ENCODE results near the gene HPS4. TPM values are rescaled to one million over a fixed set of nuclear protein-coding genes. Genes with fewer than 3 reads are reported as not detected.

HPS4 gene
- total RNA-seq, 6 experiments from 2014 or later: 18.0 to 22.6 (median 20.6) TPM

DNA sequence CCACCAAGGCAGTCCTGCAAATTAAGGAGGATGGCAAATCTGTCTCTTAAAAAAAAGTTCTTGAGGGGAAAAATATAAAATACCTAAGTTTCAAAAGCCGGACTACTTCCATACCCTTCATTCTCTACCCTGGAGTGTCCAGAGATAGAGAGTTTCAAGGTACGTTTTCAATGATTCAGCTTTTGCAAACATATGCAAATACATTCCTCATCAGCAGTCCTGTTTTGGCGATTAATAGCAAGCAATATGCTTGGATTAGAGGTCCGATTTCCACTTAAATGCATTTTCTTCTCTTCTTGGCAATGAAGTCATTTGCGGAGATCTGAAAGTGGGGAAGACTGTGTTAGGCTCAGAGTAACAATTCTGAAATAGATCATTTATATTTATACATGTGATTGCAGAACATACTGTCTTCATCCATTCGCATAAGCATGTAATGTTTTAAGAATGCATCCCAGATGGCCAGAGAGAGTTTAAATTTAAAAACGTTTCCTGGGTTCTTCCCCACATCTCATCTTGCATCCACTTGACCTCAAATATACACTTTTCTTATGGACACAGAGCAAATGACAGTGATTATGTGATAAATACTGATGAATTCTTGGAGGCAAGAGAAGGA is 42.5 kb upstream of the HPS4 start:
- H3K4me3 Mint-ChIP-seq: no peak overlapping the region
- peaks cover 12% of the 10 kb centered on the region for H3K36me3 Mint-ChIP-seq (ENCODE audit: low read depth)
- H3K27me3 Mint-ChIP-seq (ENCODE audit: insufficient read depth): peaks cover 2% of the 10 kb centered on the region; the same call in 1 of the 2 replicates
- H3K27ac Mint-ChIP-seq: no peak overlapping the region
- TF ChIP-seq, protein P1, sequence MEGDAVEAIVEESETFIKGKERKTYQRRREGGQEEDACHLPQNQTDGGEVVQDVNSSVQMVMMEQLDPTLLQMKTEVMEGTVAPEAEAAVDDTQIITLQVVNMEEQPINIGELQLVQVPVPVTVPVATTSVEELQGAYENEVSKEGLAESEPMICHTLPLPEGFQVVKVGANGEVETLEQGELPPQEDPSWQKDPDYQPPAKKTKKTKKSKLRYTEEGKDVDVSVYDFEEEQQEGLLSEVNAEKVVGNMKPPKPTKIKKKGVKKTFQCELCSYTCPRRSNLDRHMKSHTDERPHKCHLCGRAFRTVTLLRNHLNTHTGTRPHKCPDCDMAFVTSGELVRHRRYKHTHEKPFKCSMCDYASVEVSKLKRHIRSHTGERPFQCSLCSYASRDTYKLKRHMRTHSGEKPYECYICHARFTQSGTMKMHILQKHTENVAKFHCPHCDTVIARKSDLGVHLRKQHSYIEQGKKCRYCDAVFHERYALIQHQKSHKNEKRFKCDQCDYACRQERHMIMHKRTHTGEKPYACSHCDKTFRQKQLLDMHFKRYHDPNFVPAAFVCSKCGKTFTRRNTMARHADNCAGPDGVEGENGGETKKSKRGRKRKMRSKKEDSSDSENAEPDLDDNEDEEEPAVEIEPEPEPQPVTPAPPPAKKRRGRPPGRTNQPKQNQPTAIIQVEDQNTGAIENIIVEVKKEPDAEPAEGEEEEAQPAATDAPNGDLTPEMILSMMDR (IDR thresholded peaks at IDR 0.05): no peak
- no peaks in the 10 kb centered on the region for H3K9me3 Mint-ChIP-seq
- 0 out of 2 replicates have a peak, but pooled peaks cover 5% of the 10 kb centered on the region for H3K4me1 Mint-ChIP-seq (ENCODE audit: low read depth)
- DNase-seq: no peak

DNA sequence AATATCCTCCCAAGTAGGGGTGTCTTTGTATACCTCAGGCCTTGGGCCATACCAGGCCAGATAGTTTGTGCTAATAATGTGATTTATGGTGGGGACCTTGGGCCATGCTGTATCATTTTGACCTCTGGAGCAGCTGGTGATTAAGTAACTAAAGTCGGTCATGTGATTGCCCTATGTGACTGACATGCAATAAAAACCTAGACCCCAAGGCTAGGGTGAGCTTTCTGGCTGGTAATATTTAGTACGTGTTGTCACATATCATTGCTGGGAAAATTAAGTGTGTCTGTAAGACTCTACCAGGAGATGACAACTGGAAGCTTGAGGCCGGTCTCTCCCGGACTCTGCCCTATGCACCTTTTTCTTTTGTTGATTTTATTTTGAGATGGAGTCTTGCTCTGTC is 41.3 kb upstream of the HPS4 start:
- Mint-ChIP-seq H3K36me3 (ENCODE audit: low read depth) (peaks cover 12% of the 10 kb centered on the region), H3K4me1 (ENCODE audit: low read depth) (0 out of 2 replicates have a peak, but pooled peaks cover 5% of the 10 kb centered on the region), H3K27ac (no peak overlapping the region), H3K27me3 (ENCODE audit: insufficient read depth) (peaks cover 2% of the 10 kb centered on the region; the same call in 1 of the 2 replicates), H3K4me3 (no peak overlapping the region), H3K9me3 (no peaks in the 10 kb centered on the region)
- TF ChIP-seq, protein P1 (IDR thresholded peaks at IDR 0.05): no peak
- DNase-seq: no peak

DNA sequence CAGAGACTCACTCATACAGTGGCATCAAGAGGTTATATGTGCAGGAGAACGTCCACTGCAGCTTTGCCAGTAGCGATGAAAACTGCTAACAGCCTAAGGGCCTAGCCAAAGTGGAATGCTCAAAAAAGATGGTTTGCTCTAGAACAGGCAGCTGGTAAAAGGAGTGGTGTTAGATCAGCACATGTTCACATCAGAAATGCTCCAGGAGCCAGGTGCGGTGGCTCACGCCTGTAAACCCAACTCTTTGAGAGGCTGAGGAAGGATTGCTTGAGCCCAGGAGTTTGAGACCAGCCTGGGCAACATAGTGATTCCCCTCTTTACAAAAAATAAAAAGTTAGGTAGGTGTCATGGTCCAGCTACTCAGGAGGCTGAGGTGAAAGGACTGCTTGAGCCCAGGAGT is 39.0 kb upstream of the HPS4 start:
- Mint-ChIP-seq H3K9me3 (no peaks in the 10 kb centered on the region), H3K36me3 (ENCODE audit: low read depth) (peaks cover 8% of the 10 kb centered on the region), H3K4me3 (no peak overlapping the region), H3K4me1 (ENCODE audit: low read depth) (0 out of 2 replicates have a peak, but pooled peaks cover 2% of the 10 kb centered on the region), H3K27me3 (ENCODE audit: insufficient read depth) (peaks cover 2% of the 10 kb centered on the region; the same call in 1 of the 2 replicates), H3K27ac (no peak overlapping the region)
- TF ChIP-seq, protein P1 (IDR thresholded peaks at IDR 0.05): no peak
- no peak for DNase-seq

DNA sequence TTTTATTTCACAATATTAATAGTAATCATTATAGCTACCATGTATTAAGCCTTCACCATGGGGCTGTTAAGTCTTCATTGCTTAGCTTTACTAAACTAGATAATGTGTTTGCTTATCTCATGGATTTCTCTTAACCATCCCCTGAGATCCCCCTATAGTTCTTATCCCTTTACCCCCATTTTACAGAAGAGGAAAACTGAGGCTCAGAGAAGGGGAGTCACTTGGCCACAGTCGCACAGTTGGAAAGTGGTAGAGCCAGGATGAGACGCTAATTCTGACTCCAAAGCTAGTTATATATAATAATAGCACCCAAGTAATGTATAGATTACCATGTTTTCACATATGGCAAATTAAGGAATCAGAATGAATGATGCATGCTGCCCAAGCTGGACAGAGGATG is 38.4 kb upstream of the HPS4 start:
- H3K4me3 Mint-ChIP-seq: no peak overlapping the region
- no peak overlapping the region for H3K27ac Mint-ChIP-seq
- H3K27me3 Mint-ChIP-seq (ENCODE audit: insufficient read depth): peaks cover 2% of the 10 kb centered on the region; the same call in 1 of the 2 replicates
- no peak for DNase-seq
- no peaks in the 10 kb centered on the region for H3K4me1 Mint-ChIP-seq (ENCODE audit: low read depth)
- 0 out of 2 replicates have a peak, but pooled peaks cover 4% of the 10 kb centered on the region for H3K36me3 Mint-ChIP-seq (ENCODE audit: low read depth)
- H3K9me3 Mint-ChIP-seq: no peaks in the 10 kb centered on the region
- TF ChIP-seq, protein P1 (IDR thresholded peaks at IDR 0.05): no peak

DNA sequence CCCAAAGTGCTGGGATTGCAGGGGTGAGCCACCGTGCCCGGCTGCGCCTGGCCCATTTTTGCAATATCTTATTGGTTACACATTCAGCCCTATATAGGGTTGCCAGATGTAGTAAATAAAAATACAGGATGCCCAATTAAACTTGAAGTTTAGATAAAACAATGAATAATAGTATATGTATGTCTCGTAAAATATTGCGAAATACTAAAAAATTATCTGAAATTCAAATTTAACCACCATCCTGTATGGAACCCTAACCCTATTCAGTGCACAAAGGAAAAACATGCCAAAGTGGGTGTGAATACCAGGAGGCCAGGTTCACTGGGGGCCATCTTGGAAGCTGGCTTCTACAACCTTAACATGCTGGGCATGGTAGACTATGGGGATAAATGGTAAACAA is 33.8 kb upstream of the HPS4 start:
- TF ChIP-seq, protein P1 (IDR thresholded peaks at IDR 0.05): no peak
- H3K27me3 Mint-ChIP-seq (ENCODE audit: insufficient read depth): peaks cover 2% of the 10 kb centered on the region; the same call in 1 of the 2 replicates
- no peak overlapping the region for H3K27ac Mint-ChIP-seq
- peaks cover 26% of the 10 kb centered on the region for H3K4me1 Mint-ChIP-seq (ENCODE audit: low read depth)
- no peak for DNase-seq
- H3K36me3 Mint-ChIP-seq (ENCODE audit: low read depth): 0 out of 2 replicates have a peak, but pooled peaks cover 5% of the 10 kb centered on the region
- H3K4me3 Mint-ChIP-seq: no peak overlapping the region
- no peaks in the 10 kb centered on the region for H3K9me3 Mint-ChIP-seq

All from HFFc6 (cell line).